Small intestine (tissue), 7 donors: ENCODE measurements around the gene ACTN1. TPM values are rescaled to one million over a fixed set of nuclear protein-coding genes. Genes with fewer than 3 reads are reported as not detected.

Experiments used
- DNase-seq, 2 donors: peaks; one replicate each; pipeline versions ENCODE4 v3.0.0 to v3.0.0-alpha.2; 2013
- FAIRE-seq: peaks from 2 replicates; lab custom pipeline; 2012; peaks lifted over from hg19 to GRCh38; lab: Jason Lieb, UNC
- H3K27ac ChIP-seq, 3 donors: one replicate each; pipeline ENCODE4 v1.5.1; 2013; ENCODE audit warnings: low read length in 2 of 3, mild to moderate bottlenecking in 2 of 3, control low read depth in 1 of 3, inconsistent platforms in 1 of 3, low read depth in 1 of 3, moderate library complexity in 1 of 3
- H3K27me3 ChIP-seq, 3 donors: one replicate each; pipeline ENCODE4 v1.6.1; 2013; ENCODE audit warnings: low read length in 3 of 3, inconsistent platforms in 1 of 3; ENCODE audit not compliant: control insufficient read depth in 3 of 3, insufficient read depth in 3 of 3
- H3K36me3 ChIP-seq, 3 donors: one replicate each; pipeline ENCODE4 v1.6.1; 2013; ENCODE audit warnings: low read length in 3 of 3, inconsistent platforms in 1 of 3, low read depth in 1 of 3, mild to moderate bottlenecking in 1 of 3, moderate library complexity in 1 of 3; ENCODE audit not compliant: control insufficient read depth in 3 of 3, insufficient read depth in 2 of 3
- H3K4me1 ChIP-seq, 3 donors: one replicate each; pipeline ENCODE4 v1.6.1; 2013; ENCODE audit warnings: low read length in 2 of 3, inconsistent platforms in 1 of 3, low read depth in 1 of 3, mild to moderate bottlenecking in 1 of 3, moderate library complexity in 1 of 3; ENCODE audit not compliant: control insufficient read depth in 3 of 3, insufficient read depth in 2 of 3
- H3K4me3 ChIP-seq, 3 donors: one replicate each; pipeline ENCODE4 v1.5.1; 2013; ENCODE audit warnings: low read length in 3 of 3, control low read depth in 1 of 3, inconsistent platforms in 1 of 3, low read depth in 1 of 3, mild to moderate bottlenecking in 1 of 3, moderate library complexity in 1 of 3
- H3K9me3 ChIP-seq, 2 donors: one replicate each; pipeline ENCODE4 v1.6.1; 2013; ENCODE audit warnings: low read depth in 1 of 2, low read length in 1 of 2; ENCODE audit not compliant: control insufficient read depth in 2 of 2, insufficient read depth in 1 of 2
- WGBS, 3 donors: extraction: QIAGEN DNeasy Blood & Tissue Kit; methylation state at CpG; one replicate each; pipeline ENCODE4 v1.1.7; 2013; 5-methylcytosine and 5-hydroxymethylcytosine counted together
- polyA plus RNA-seq, 4 donors: library from polyadenylated mRNA; stranded (reverse) in 3 of 4; unstranded in 1 of 4; fragments of 200-250 nt in 3 of 4; fragments of 120-200 nt in 1 of 4; gene quantifications; one replicate each; pipeline versions ENCODE4 v1.2.1 to v1.2.3, GENCODE V29; 2013
- donor health status: healthy with polysubstance abuse.
- donor health status: control.
- donor health status: control.
- donor health status: Bipolar disorder and iron deficiency.
- donor health status: healthy.

Gene ACTN1
- polyA plus RNA-seq, 4 donors: 6.7 to 67.7 (median 33.1) TPM

DNA sequence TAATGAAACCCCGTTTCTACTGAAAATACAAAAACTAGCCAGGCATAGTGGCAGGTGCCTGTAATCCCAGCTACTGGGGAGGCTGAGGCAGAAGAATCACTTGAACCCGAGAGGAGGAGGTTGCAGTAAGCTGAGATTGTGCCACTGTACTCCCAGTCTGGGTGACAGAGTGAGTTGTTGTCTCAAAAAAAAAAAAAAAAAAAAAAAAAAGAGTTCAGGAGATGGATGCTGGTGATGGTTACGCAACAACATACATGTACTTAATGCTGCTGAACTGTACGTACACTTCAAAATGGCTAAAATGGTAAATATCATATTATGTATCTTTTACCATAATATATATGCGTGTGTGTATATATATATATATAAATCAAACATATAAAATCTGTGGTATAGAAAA is 29.0 kb downstream of the ACTN1 start:
- Histone ChIP-seq H3K9me3 (no peaks in the 10 kb centered on the region), H3K4me3 (no peak overlapping the region), H3K27me3 (no peaks in the 10 kb centered on the region), H3K36me3 (peaks cover 0 to 26% (median 0%) of the 10 kb centered on the region in 3 donors), H3K27ac (no peak overlapping the region), H3K4me1 (peaks cover 3 to 70% (median 29%) of the 10 kb centered on the region in 3 donors)
- WGBS, 3 donors: 71 to 81% (median 72%) methylated on average over 5 of the region's 5 CpGs
- FAIRE-seq (no peak), DNase-seq (no peak)

DNA sequence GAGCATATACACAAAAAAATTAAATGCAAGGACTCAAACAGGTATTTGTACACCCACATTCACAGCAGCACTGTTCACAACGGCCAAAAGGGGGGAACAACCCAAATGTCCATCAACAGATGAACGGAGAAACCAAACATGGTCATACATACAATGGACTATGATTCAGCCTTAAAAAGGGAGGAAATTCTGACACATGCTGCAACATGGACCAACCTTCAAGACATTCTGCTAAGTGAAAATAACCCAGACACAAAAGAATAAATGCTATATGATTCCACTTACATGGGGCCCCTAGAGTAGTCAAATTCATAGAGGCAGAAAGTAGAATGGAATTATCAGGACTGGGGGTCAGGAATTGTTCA is 29.5 kb downstream of the ACTN1 start:
- H3K27me3 ChIP-seq: no peaks in the 10 kb centered on the region
- WGBS, 3 donors: 60 to 78% (median 70%) methylated on average over 2 of the region's 2 CpGs
- DNase-seq (no peak), FAIRE-seq (no peak)
- H3K36me3 ChIP-seq: peaks cover 0 to 26% (median 0%) of the 10 kb centered on the region in 3 donors
- H3K27ac ChIP-seq: peak overlapping the region in 1 of 3 donors; percentile 51
- no peaks in the 10 kb centered on the region for H3K9me3 ChIP-seq
- peaks cover 4 to 70% (median 30%) of the 10 kb centered on the region in 3 donors for H3K4me1 ChIP-seq
- H3K4me3 ChIP-seq: no peak overlapping the region

DNA sequence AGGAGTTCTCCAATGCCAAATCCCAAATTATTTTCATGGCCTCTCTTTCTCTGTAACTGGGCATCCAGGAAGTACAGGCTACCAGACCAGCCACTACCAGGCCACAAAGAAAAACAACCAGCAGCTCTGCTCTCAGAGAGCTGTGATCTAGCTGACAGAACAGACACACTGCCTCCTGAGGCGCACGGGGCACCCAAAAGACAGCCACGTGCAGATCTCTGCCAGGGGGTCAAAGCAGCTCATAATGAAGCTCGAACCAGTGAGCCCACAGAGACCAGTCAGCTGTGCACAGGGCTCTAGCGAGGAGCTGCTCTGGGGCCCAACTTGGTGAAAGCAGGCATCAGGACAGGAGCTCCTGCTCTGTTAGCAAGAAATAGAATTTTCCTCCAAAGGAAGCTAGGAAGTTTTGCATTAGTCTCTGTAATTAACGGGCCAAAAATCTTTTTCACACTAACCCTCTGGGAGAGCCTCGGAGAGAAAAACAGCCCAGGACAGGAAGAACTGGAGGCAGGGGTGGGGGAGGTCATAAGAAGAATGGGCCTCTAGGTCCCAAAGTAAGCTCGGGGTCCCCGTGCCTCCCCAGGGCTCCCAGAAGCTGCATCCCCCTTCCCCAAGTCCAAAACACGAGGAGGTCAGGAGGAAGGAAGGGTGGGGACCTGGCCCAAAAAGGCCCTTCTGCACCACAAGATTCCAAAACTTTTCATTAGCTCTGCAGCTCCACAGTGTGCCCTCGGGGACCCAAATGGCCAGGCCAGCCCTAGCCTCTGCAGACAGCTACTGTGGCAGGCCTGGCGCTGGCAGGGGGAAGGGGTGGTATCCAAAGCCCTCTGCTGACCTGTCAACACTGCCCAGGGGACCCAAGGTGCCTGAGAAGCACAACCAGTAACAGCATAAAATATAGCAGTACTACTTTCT is 30.2 kb downstream of the ACTN1 start:
- 52 to 71% (median 71%) methylated on average over 12 of the region's 12 CpGs for WGBS, 3 donors
- Histone ChIP-seq H3K27ac (peak overlapping the region in 1 of 3 donors; percentile 51), H3K4me1 (peaks cover 5 to 74% (median 30%) of the 10 kb centered on the region in 3 donors), H3K4me3 (no peak overlapping the region), H3K27me3 (no peaks in the 10 kb centered on the region), H3K36me3 (peaks cover 0 to 28% (median 0%) of the 10 kb centered on the region in 3 donors), H3K9me3 (no peaks in the 10 kb centered on the region)
- FAIRE-seq (no peak), DNase-seq (no peak)

DNA sequence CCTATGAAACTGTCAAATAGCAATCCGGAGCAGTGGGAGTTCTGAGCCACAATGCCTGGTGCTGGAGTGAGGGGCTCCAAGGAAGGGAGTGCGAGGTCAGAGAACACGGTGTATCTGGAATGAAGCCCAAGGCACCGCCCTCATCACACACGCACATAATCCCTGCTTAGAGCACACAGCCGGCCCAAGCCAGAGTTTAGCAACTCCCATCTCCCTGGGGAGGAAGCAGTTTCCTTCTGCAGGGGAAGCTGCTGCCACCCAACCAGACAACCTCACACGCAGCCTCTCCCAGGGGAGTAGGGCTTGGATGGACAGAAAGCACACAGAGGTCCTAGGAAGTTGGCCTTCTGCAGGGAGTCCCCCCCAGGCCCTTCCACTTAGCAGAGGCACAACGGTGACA is 31.3 kb downstream of the ACTN1 start:
- Histone ChIP-seq H3K9me3 (no peaks in the 10 kb centered on the region), H3K36me3 (peaks cover 0 to 39% (median 0%) of the 10 kb centered on the region in 3 donors), H3K4me3 (no peak overlapping the region), H3K27ac (peak overlapping the region in 2 of 3 donors; percentile 52 to 79), H3K4me1 (peaks cover 5 to 70% (median 27%) of the 10 kb centered on the region in 3 donors), H3K27me3 (no peaks in the 10 kb centered on the region)
- DNase-seq (peak; percentile 78 to 88), FAIRE-seq (no peak)
- 6 to 28% (median 22%) methylated on average over 8 of the region's 8 CpGs for WGBS, 3 donors

DNA sequence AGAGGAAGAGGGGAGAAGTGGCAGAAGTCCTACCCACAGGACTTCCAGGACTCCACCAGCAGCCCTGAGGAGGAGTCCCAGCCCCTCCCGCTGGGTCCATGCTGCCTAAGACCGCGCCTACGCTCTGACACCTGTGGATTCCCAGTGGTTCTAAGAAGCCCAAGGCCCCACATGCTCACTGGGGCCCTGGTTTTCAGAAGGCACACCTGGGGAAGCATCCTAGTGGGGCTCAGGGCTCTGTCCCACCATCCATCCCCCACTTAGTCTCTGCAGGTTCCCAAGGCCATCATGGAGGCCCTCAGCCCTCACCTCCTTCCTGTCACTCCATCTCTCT is 32.6 kb downstream of the ACTN1 start:
- WGBS, 3 donors: 71 to 88% (median 75%) methylated on average over 4 of the region's 4 CpGs
- FAIRE-seq: no peak
- peaks cover 5 to 62% (median 23%) of the 10 kb centered on the region in 3 donors for H3K4me1 ChIP-seq

DNA sequence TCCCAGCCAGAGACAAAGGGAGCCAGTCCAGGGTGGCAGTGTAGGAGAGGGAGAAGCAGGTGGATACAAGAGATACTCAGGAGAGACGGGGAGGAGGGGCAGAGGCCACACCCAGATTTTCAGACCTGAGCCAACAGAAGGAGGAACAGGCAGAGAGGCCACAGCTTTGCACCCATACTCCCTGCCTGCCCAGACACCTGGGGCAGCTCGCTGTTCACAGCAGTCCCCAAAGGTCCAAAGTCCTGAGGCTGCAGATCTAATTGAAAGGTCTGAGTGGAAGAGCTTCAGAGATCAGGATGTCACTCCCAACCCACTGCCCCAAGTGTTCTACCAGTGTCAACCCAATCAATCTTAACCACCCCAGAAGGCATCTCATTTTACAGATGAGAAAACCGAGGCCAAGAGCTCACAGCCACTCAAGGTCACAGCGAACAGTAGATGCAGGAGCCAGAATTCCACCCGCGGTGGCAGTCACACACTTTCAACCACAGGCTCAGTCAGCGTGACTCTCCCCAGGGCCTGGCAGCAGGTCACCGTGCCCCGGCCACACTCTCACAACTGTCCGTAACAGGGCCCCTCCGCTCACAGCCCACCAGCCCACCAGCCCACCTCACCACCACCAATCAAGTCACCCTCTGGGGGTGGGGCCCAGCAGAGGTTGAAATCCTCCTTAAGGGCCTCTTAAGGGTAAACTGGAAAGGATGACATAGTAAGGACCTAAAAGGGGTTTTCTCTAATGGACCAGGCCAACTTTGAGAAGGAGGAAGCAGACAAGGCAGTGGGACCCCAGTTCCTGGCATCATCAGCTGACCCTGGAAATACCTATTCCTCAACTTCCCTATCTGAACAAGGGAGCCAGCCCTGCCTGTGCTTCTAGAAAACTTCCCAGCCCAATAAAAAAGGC is 33.3 kb downstream of the ACTN1 start:
- Histone ChIP-seq H3K9me3 (no peaks in the 10 kb centered on the region), H3K27ac (peak overlapping the region; percentile 37 to 71 (median 71)), H3K4me3 (no peak overlapping the region), H3K36me3 (peaks cover 0 to 37% (median 0%) of the 10 kb centered on the region in 3 donors), H3K4me1 (peaks cover 5 to 64% (median 23%) of the 10 kb centered on the region in 3 donors), H3K27me3 (no peaks in the 10 kb centered on the region)
- peak; percentile 76 to 89 for DNase-seq
- WGBS, 3 donors: 26 to 58% (median 34%) methylated on average over 11 of the region's 11 CpGs
- no peak for FAIRE-seq

More for the DNA sequence above, 32.6 kb downstream of the ACTN1 start:
- DNase-seq: no peak
- no peaks in the 10 kb centered on the region for H3K9me3 ChIP-seq
- H3K27me3 ChIP-seq: no peaks in the 10 kb centered on the region
- no peak overlapping the region for H3K4me3 ChIP-seq
- H3K36me3 ChIP-seq: peaks cover 0 to 43% (median 0%) of the 10 kb centered on the region in 3 donors
- H3K27ac ChIP-seq: peak overlapping the region in 2 of 3 donors; percentile 71

DNA sequence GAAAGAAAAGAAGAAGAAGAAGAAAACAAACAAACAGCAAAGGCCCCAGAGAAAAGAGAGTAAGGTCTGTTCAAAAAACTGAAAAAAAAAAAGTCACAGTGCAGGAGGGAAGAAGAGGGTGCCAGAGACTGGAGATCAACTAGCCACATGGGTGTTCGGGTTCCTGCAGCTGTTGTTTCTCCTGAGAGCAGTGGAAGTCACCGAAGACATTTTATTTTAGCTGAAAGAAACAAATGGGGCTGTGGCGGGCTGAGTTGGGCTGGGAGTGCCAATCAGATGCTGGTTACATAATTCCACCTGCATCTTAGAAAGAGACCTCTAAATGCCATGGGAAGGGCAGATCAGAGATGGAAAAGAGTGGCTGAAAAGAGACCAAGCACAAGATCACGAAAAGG is 33.9 kb downstream of the ACTN1 start:
- Histone ChIP-seq H3K36me3 (peaks cover 0 to 35% (median 0%) of the 10 kb centered on the region in 3 donors), H3K9me3 (no peaks in the 10 kb centered on the region), H3K27ac (peak overlapping the region; percentile 37 to 71 (median 71)), H3K4me3 (no peak overlapping the region), H3K27me3 (no peaks in the 10 kb centered on the region), H3K4me1 (peaks cover 5 to 70% (median 23%) of the 10 kb centered on the region in 3 donors)
- FAIRE-seq (no peak), DNase-seq (no peak)
- WGBS, 3 donors: 13 to 30% (median 15%) methylated on average over 4 of the region's 4 CpGs

DNA sequence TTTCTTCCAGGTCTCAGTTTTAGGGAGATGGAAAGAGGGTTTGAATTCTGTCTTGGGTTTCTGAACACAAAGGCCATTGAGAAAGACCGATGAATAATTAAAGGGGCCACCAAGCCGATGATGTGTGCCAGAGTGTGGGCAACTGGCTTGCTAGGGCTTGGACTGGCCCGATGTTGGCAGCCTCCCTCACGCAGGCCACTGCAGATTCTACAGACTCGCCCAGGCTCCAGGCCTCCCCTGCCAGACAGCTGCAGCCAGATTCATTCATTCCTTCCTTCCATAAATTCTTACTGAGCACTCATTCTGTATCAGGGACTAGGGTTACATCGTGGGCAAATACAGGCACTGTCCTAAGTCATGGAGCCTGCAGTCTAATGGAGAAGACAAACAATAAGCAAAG is 34.9 kb downstream of the ACTN1 start:
- DNase-seq (no peak), FAIRE-seq (no peak)
- peak overlapping the region in 1 of 3 donors; percentile 47 for H3K27ac ChIP-seq
- WGBS, 3 donors: 78 to 89% (median 87%) methylated on average over 6 of the region's 6 CpGs
- no peaks in the 10 kb centered on the region for H3K27me3 ChIP-seq
- H3K4me1 ChIP-seq: peaks cover 5 to 78% (median 19%) of the 10 kb centered on the region in 3 donors
- H3K36me3 ChIP-seq: peaks cover 0 to 35% (median 0%) of the 10 kb centered on the region in 3 donors
- no peaks in the 10 kb centered on the region for H3K9me3 ChIP-seq
- no peak overlapping the region for H3K4me3 ChIP-seq
